Lower lobe of right lung (tissue), 2 donors: ENCODE data around the gene PNPLA6. TPM values are rescaled to one million over a fixed set of nuclear protein-coding genes. Genes with fewer than 3 reads are reported as not detected.

Source experiments
- ATAC-seq, 2 donors: fragments of 200-7000 bp; cut with Tn5 transposase; one replicate each; pipeline ENCODE4 v1.9.1; 2020 to 2022; ENCODE audit warnings: mild to moderate bottlenecking in 2 of 2, moderate library complexity in 2 of 2
- DNase-seq: peaks from one replicate; pipeline ENCODE4 v3.0.0-alpha.2; 2020
- H3K27ac ChIP-seq: fragments of 200-600 bp; one replicate; pipeline ENCODE4 v1.8.0; 2022
- H3K27me3 ChIP-seq: fragments of 200-600 bp; one replicate; pipeline ENCODE4 v1.8.0; 2022; ENCODE audit warnings: low read depth
- H3K36me3 ChIP-seq: fragments of 200-600 bp; one replicate; pipeline ENCODE4 v1.8.0; 2022; ENCODE audit warnings: mild to moderate bottlenecking
- H3K4me1 ChIP-seq: fragments of 200-600 bp; one replicate; pipeline ENCODE4 v1.8.0; 2022
- H3K4me3 ChIP-seq: fragments of 200-600 bp; one replicate; pipeline ENCODE4 v1.8.0; 2022; ENCODE audit warnings: mild to moderate bottlenecking
- H3K9me3 ChIP-seq: fragments of 200-600 bp; one replicate; pipeline ENCODE4 v1.8.0; 2022
- intact Hi-C: fragments of 100-400 bp; cut with DNase I; formaldehyde crosslinking; loops from one replicate; pipeline ENCODE4 v1.11.0; 2022
- long read RNA-seq: library from polyadenylated mRNA; unstranded; transcript quantifications from one replicate; pipeline ENCODE4 v2.0.0, GENCODE V29; 2021
- total RNA-seq: library from RNA; stranded (reverse); fragmentation: NEBNext Ultra II Directional; extraction: Animal tissue kit (Norgen Biotek cat#: 25700); gene quantifications from one replicate; pipeline ENCODE4 v1.2.1, GENCODE V29; 2021
- TF ChIP-seq, protein P1 (sequence below): fragments of 200-600 bp; IDR thresholded peaks from one replicate; pipeline ENCODE4 v1.8.0; 2022; ENCODE audit warnings: antibody characterized with exemption, mild to moderate bottlenecking
- donor health status: DM: no; HTN: yes; CAD: no; lungs with severe emphysema.

The PNPLA6 gene
- total RNA-seq, result 289 TPM
- long read RNA-seq, full-length matches to known transcripts, result 37 of 342 reads
- long read RNA-seq, partial matches to known transcripts, result 261 of 342 reads
- long read RNA-seq, other reads (novel, unspliced or antisense), result 44 of 342 reads

DNA sequence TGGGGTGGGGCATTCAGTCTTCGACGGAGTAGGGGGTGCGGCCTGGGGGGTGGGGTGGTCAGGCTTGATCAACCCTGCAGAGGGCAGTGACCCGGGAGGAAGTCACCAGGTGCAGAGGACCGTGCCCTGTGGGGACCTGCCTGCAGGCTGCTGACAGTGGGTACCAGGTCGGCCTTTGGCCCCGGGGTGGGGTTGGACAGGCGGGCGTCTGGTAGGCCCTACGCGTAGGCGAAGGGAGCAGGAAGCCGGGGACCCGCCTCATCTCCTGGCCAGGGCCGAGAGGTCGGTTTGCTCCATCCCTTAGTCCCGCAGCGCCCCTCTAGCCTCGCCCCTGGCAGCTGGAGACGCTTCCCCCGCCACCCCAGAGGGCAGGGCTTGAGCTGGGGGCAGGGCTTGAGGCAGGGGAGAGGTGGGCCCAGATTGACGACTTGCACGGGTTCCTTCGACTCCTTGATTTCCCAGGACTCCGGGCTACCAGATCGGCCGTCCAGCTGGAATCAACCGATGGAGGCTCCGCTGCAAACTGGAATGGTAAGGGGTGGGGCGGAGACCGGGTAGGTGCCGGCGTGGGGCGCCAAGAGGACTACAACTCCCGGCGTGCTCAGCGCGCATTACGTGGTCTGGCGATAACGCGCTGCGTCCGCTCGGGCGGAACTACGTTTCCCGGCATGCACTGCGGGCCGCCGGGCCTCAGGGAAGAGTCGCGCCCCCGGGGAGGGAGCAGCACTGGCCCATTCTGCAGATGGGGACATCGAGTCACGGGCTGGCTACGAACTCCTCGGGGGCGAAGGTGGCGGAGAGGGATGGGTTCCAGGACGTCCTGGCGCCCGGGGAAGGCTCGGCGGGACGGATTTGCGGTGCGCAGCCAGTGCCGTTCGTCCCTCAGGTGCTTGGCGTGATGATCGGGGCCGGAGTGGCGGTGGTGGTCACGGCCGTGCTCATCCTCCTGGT is at the start of gene PNPLA6:
Gene PNPLA6, plus strand, starts transcription at position 671 of the 951 bp plus-strand sequence. Its CDS starts 72 bp downstream, at position 743.
- peak; percentile 92 to 93 for ATAC-seq
- H3K36me3 ChIP-seq, result peaks cover 52% of the 10 kb centered on the region
- intact Hi-C loops, result no loop called here
- H3K27ac ChIP-seq, result peak within 1 kb of the TSS; percentile 87
- no peaks in the 10 kb centered on the region for H3K27me3 ChIP-seq
- peak; percentile 98 for DNase-seq
- no peaks in the 10 kb centered on the region for H3K9me3 ChIP-seq
- TF ChIP-seq, protein P1, sequence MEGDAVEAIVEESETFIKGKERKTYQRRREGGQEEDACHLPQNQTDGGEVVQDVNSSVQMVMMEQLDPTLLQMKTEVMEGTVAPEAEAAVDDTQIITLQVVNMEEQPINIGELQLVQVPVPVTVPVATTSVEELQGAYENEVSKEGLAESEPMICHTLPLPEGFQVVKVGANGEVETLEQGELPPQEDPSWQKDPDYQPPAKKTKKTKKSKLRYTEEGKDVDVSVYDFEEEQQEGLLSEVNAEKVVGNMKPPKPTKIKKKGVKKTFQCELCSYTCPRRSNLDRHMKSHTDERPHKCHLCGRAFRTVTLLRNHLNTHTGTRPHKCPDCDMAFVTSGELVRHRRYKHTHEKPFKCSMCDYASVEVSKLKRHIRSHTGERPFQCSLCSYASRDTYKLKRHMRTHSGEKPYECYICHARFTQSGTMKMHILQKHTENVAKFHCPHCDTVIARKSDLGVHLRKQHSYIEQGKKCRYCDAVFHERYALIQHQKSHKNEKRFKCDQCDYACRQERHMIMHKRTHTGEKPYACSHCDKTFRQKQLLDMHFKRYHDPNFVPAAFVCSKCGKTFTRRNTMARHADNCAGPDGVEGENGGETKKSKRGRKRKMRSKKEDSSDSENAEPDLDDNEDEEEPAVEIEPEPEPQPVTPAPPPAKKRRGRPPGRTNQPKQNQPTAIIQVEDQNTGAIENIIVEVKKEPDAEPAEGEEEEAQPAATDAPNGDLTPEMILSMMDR, result no peak
- H3K4me3 ChIP-seq, result peak within 1 kb of the TSS; percentile 98
- peaks cover 14% of the 10 kb centered on the region for H3K4me1 ChIP-seq

DNA sequence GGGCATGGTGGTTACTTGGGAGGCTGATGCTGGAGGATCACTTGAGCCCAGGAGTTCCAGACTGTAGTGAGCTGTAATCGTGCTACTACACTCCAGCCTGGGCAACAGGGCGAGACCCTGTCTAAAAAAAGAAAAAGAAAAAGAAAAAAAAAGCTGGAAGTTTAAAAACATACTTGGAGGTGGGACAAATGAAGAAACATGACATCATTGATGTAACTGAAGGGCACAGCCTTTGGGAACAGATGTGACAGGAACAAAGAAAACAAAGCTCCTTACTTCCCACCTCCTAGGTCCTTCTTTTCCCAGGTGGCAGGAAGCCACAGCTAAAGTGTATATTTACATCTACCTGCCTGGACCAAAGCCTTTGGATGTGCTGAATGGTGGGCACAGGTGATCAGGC is 48.6 kb upstream of the PNPLA6 start:
- H3K27me3 ChIP-seq, result no peaks in the 10 kb centered on the region
- ATAC-seq (no peak), DNase-seq (no peak)
- H3K27ac ChIP-seq, result no peak overlapping the region
- intact Hi-C loops, result no loop called here
- H3K4me3 ChIP-seq, result no peak overlapping the region
- H3K36me3 ChIP-seq, result no peaks in the 10 kb centered on the region
- TF ChIP-seq, protein P1, result no peak
- peaks cover 26% of the 10 kb centered on the region for H3K4me1 ChIP-seq
- H3K9me3 ChIP-seq, result no peaks in the 10 kb centered on the region

DNA sequence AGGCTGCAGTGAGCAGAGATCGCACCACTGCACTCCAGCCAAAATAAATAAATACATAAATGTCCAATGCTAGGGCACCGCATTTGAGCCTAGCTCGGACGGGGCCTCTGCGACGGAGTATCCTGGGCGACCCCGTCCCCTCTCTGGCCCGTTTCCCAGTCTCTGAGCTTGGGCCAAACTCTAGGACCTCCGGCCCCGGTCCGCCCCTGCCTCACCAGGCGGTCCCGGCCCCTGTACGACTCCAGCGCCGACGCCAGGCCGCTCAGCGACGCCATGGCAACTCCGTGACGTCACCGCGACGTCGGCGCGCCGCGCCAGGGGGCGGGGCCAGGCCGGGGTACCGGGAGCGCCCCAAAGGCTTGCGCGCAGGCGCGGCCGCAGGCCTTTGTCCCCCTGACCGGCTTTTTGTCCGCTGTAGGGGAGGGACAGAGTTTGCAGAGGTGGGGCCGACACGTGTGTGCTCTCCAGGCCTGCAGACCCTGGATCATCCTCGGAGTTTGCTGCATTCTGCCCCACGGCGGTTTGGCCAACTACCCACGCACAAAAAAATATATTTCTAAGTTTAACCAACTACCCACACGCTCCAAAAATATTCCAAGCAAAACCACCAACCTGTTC is 46.7 kb upstream of the PNPLA6 start, which contains the start of gene PEX11G:
Gene PEX11G, minus strand, starts transcription at position 300 of the 618 bp plus-strand sequence. Its CDS starts 25 bp downstream, at position 275.
- H3K4me1 ChIP-seq, result peaks cover 19% of the 10 kb centered on the region
- peak within 1 kb of the TSS; percentile 88 for H3K27ac ChIP-seq
- DNase-seq (peak; percentile 93), ATAC-seq (peak; percentile 97)
- TF ChIP-seq, protein P1, result no peak
- no peaks in the 10 kb centered on the region for H3K27me3 ChIP-seq
- H3K36me3 ChIP-seq, result no peaks in the 10 kb centered on the region
- H3K4me3 ChIP-seq, result peak within 1 kb of the TSS; percentile 64
- intact Hi-C loops, result no loop called here
- H3K9me3 ChIP-seq, result no peaks in the 10 kb centered on the region

DNA sequence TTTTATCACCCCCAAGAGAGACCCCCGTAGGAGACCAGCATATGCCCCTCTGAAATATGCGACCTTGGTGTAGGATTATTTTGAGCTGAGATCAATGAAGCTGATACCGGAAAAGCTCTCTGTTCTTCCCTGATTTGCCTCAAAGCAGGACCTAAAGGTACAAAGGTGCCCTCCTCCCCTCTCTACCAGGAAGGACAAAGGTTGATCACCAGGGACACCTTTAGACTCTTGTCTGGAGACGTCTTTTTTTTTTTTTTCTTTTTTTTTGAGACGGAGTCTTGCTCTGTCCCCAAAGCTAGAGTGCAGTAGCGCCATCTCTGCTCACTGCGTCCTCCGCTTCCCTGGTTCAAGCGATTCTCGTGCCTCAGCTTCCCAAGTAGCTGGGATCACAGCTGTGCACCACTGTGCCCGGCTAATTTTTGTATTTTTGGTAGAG is 45.9 kb upstream of the PNPLA6 start:
- Histone ChIP-seq H3K36me3 (no peaks in the 10 kb centered on the region), H3K4me3 (peak overlapping the region; percentile 64), H3K27ac (peak overlapping the region; percentile 88), H3K27me3 (no peaks in the 10 kb centered on the region), H3K9me3 (no peaks in the 10 kb centered on the region), H3K4me1 (peaks cover 25% of the 10 kb centered on the region)
- intact Hi-C loops, result no loop called here
- TF ChIP-seq, protein P1, result no peak
- DNase-seq (no peak), ATAC-seq (no peak)

DNA sequence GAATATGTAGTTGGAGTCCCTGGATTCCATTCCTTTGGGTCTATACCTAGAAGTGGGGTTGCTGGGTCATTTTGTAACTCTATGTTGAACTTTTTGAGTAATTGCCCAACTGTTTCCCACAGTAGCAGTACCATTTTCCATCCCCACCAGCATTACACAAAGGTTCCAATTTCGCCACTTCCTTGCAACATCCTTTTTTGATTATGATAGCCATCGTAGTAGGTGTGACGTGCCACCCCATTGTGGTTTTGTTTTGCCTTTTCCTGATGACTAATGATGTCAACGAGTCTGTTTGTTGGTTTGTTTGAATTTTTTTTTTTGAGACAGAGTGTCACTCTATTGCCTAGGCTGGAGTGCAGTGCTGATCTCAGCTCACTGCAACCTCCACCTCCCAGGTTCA is 43.4 kb upstream of the PNPLA6 start:
- Histone ChIP-seq H3K4me1 (peaks cover 27% of the 10 kb centered on the region), H3K4me3 (no peak overlapping the region), H3K27me3 (no peaks in the 10 kb centered on the region), H3K27ac (peak overlapping the region; percentile 51), H3K36me3 (no peaks in the 10 kb centered on the region), H3K9me3 (no peaks in the 10 kb centered on the region)
- DNase-seq, result no peak
- TF ChIP-seq, protein P1, result no peak
- intact Hi-C loops, result no loop called here
- ATAC-seq, result peak; percentile 4 to 22
